Measurements from ENCODE around the gene IRGQ. TPM values are rescaled to one million over a fixed set of nuclear protein-coding genes. Genes with fewer than 3 reads are reported as not detected.
A peak's percentile ranks its signal among the peaks of the same experiment; 100 is the strongest.

IRGQ gene
- total RNA-seq, 1 donor from 2014 or later, result 48.6 TPM

- H3K4me1 Mint-ChIP-seq (ENCODE audit: unreplicated experiment), result no peaks in the 10 kb centered on the region
- no peak for DNase-seq (ENCODE audit: low spot score)
- no peak overlapping the region for H3K4me3 Mint-ChIP-seq (ENCODE audit: unreplicated experiment)
- no peak overlapping the region for H3K27ac Mint-ChIP-seq (ENCODE audit: unreplicated experiment)
- TF ChIP-seq CTCF (IDR thresholded peaks at IDR 0.05; ENCODE audit: unreplicated experiment), result no peak
- no peaks in the 10 kb centered on the region for H3K9me3 Mint-ChIP-seq (ENCODE audit: unreplicated experiment)
- peaks cover 54% of the 10 kb centered on the region for H3K36me3 Mint-ChIP-seq (ENCODE audit: low read depth, unreplicated experiment)
- peaks cover 4% of the 10 kb centered on the region for H3K27me3 Mint-ChIP-seq (ENCODE audit: unreplicated experiment)
These were observed 49.4 kb downstream of the IRGQ start for GRCh38 chr19:43546581-43546980.

GRCh38 chr19:43545981-43546380 is 50.0 kb downstream of the IRGQ start:
- Mint-ChIP-seq H3K27ac (ENCODE audit: unreplicated experiment) (no peak overlapping the region), H3K9me3 (ENCODE audit: unreplicated experiment) (no peaks in the 10 kb centered on the region), H3K27me3 (ENCODE audit: unreplicated experiment) (peaks cover 3% of the 10 kb centered on the region), H3K4me1 (ENCODE audit: unreplicated experiment) (no peaks in the 10 kb centered on the region), H3K4me3 (ENCODE audit: unreplicated experiment) (no peak overlapping the region), H3K36me3 (ENCODE audit: low read depth, unreplicated experiment) (peaks cover 54% of the 10 kb centered on the region)
- TF ChIP-seq CTCF (IDR thresholded peaks at IDR 0.05; ENCODE audit: unreplicated experiment), result no peak
- no peak for DNase-seq (ENCODE audit: low spot score)

GRCh38 chr19:43545276-43545675 is 50.7 kb downstream of the IRGQ start:
- H3K27me3 Mint-ChIP-seq (ENCODE audit: unreplicated experiment), result peaks cover 3% of the 10 kb centered on the region
- H3K27ac Mint-ChIP-seq (ENCODE audit: unreplicated experiment), result no peak overlapping the region
- H3K4me1 Mint-ChIP-seq (ENCODE audit: unreplicated experiment), result no peaks in the 10 kb centered on the region
- no peak for TF ChIP-seq CTCF (IDR thresholded peaks at IDR 0.05; ENCODE audit: unreplicated experiment)
- no peaks in the 10 kb centered on the region for H3K9me3 Mint-ChIP-seq (ENCODE audit: unreplicated experiment)
- DNase-seq (ENCODE audit: low spot score), result no peak
- H3K36me3 Mint-ChIP-seq (ENCODE audit: low read depth, unreplicated experiment), result peaks cover 51% of the 10 kb centered on the region
- peak overlapping the region; percentile 14 for H3K4me3 Mint-ChIP-seq (ENCODE audit: unreplicated experiment)

- Mint-ChIP-seq H3K27ac (ENCODE audit: unreplicated experiment) (no peak overlapping the region), H3K9me3 (ENCODE audit: unreplicated experiment) (peaks cover 4% of the 10 kb centered on the region), H3K4me3 (ENCODE audit: unreplicated experiment) (no peak overlapping the region), H3K4me1 (ENCODE audit: unreplicated experiment) (no peaks in the 10 kb centered on the region), H3K36me3 (ENCODE audit: low read depth, unreplicated experiment) (peaks cover 55% of the 10 kb centered on the region), H3K27me3 (ENCODE audit: unreplicated experiment) (peaks cover 6% of the 10 kb centered on the region)
- TF ChIP-seq CTCF (IDR thresholded peaks at IDR 0.05; ENCODE audit: unreplicated experiment), result no peak
- no peak for DNase-seq (ENCODE audit: low spot score)
These were observed 51.9 kb downstream of the IRGQ start for GRCh38 chr19:43544077-43544476.

- Mint-ChIP-seq H3K4me1 (ENCODE audit: unreplicated experiment) (no peaks in the 10 kb centered on the region), H3K27ac (ENCODE audit: unreplicated experiment) (no peak overlapping the region), H3K4me3 (ENCODE audit: unreplicated experiment) (peak overlapping the region; percentile 24), H3K36me3 (ENCODE audit: low read depth, unreplicated experiment) (peaks cover 58% of the 10 kb centered on the region), H3K9me3 (ENCODE audit: unreplicated experiment) (peaks cover 6% of the 10 kb centered on the region), H3K27me3 (ENCODE audit: unreplicated experiment) (peaks cover 4% of the 10 kb centered on the region)
- no peak for DNase-seq (ENCODE audit: low spot score)
- no peak for TF ChIP-seq CTCF (IDR thresholded peaks at IDR 0.05; ENCODE audit: unreplicated experiment)
These were observed 53.8 kb downstream of the IRGQ start for GRCh38 chr19:43541920-43542650.

Data from endothelial cell (in vitro differentiated cells).